HG03378 (cell line): ENCODE data around the gene GALR2.
A peak's percentile ranks its signal among the peaks of the same experiment; 100 is the strongest.
"Not testable (repeated sequence)": the region's sequence is repeated elsewhere in the genome, so short reads cannot be mapped to it uniquely, and the experiment has no call there.

Source experiments
- ATAC-seq: cut with Tn5 transposase; IDR thresholded peaks from one replicate; pipeline ENCODE4 v1.9.1; 2021; ENCODE audit warnings: mild to moderate bottlenecking, moderate library complexity; ENCODE audit not compliant: unreplicated experiment

GALR2 gene

DNA sequence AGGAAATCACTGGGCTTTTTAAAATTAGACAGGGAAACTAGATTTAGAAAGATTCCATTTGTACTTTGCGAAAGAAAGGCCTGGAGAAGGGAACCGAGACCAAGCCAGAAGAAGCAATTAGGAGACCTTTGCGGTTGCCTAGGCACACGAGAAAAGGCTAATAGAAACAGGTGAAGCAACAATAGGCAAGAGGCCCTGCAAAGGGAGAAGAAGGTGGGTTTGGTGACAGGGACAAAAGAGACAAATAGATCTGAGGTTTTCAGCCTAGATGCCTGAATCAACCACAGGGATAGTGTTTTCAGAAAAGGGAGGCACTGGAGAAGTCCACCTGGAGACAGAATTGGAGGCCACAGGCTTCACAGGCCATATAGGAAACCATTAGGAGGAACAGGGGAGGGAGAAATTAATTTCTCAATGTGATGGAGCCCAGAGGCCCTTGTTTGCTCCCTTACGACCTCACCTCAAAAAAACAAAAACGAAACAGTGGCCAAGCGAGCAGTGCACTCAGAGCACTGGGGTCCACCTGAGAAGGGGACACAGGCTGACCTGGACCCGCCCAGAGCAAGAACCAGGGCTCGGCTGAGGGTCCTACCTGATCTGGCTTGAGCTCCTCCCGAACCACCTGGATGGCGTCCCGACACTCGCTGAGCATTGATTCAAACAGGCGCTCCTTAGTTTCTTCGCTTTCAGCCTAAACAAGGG is 24.6 kb upstream of the GALR2 start:
- ATAC-seq, result no peak

DNA sequence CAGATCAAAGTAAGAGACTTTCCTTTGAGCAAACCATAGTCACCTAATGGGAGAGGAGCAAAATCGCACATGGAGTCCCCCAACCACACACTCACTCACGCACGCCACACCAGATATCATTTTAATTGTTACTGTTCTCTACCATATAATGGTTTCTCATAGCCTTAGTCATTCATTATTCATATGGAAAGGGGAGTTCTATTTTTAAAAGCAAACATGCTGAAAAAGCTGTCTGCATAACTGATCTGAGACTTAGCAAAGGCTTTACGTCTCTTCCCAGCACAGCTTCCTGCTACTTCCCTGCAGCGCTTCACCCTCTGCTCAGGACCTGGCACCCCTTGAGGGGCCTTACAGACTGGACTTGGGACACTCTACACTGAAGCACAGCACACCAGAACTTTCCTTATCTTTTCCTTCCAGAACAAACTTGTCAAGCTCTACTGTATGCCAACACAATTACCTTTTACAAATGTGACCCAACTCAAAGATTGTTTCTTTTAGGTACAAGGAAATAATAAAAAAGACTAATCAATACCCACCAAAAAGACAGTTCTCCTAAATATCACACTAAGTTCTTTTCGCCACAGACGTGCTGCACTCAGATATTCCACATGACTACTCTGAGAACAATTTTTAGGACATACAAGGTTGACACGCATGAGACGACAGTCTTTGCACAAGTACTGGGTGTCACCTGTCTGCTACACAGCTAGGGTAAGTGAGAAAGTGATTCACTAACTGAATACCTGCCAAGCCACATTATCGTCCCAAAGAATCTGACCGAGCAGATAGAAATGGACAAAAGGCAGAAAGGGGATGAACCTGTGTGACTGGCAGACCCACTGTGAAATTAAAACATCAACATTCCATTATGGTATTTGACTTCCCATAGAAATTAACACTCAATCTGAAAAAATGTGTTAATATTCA is 23.8 kb upstream of the GALR2 start:
- no peak for ATAC-seq

DNA sequence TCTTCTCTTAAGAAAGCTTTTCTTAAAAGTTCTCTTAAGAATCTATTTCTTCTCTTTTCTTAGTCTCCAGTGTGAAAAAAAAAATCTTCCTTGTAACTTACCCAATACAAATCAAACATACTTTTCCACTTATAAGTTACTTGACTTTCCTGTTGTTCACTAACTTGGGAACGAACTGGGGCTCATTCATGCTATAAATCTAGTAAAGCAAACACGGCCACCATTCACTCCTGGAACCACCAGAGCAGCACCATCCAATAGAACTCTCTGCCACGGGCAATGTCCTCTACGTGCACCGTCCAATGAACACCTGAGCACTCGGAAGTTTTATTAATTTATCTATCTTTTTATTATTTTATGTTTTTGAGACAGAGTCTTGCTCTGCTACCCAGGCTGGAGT is 23.0 kb upstream of the GALR2 start:
- ATAC-seq, result no peak

DNA sequence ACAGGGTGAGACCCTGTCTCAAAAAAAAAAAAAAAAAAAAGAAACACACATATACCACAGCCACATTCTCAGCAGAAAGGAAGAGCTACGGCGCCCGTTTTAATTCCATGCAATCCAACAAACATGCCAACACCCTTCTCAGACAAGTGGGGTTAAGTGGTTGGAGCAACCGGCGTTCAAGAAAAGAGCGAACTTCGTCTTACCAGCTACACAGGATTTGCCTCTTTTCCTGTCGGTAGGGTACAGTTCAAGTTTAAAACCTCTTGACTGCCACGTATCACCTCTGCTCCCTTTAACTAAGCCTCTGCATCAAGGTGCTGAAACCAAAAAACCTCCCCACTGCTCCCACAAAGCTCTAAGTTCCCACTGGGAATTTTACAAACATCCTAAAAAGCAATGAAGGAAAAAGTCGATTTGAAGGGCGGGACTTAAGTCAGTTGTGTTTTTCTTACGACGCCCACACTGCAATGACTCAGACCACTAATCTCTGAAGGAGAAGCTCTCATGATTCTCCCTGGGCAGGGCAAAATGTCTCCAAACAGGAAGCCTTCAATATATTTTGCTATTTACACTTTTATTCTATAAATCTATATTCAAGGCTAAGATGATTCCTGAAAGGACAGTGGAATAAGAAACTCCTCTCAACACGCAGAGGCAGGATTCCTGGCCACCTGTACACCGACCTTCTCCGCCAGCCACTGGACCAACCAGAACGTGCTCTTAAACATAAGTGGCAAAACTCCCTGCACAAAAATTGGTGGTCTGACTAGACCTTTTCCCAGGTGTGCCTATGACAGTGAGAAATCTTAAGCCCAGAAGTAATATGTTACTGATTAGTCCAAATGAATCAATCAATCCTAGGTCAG is 21.1 kb upstream of the GALR2 start:
- no peak for ATAC-seq

DNA sequence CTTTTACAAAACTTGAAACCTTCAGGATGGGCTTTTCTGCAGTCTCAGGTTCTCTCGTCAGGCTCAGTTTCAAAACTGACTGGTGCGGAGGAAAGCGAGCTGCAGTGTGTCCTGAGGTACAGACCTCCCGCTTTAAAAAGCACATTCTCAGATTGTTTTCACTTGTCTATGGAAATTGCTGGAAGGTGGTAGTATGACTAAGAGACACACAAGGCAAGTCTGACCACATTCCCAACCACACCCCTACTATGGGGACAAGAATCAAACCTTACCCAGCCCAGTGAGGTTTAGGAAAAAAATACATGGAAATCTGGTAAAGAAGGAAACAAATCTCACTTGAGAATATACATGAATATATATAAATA is 20.5 kb upstream of the GALR2 start:
- no peak for ATAC-seq

DNA sequence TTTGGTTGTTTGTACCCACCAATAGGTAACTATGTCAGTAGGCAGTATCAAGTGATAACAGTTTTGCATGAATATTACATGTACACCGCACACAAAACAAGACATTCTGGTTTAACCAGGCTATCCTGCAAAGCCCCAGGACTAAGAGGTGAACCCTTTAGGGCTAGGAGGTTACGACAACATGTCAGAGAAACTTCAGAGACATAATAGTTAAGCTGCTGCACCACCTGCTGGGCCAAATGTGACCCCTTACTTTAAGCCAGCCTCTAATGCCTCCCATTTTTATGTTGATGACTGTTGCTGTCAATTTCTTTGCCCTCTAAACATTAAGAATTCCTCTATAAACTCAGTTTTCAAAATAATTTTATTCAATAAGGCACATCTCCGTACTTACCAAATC is 17.7 kb upstream of the GALR2 start:
- no peak for ATAC-seq

DNA sequence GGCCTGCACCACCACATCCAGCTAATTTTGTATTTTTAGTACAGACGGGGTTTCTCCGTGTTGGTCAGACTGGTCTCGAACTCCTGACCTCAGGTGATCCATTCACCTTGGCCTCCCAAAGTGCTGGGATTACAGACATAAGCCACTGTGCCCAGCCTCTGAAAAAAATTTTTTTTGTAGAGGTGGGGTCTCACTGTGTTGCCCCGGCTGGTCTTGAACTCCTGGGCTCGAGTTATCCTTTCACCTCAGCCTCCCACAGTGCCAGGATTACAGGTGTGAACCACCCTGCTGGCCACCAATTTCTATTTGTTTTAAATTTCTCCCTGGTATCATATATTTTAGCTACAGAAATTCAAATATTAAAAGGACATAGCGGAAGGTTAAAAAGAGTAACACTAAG is 16.3 kb upstream of the GALR2 start:
- ATAC-seq, result not testable (repeated sequence)

DNA sequence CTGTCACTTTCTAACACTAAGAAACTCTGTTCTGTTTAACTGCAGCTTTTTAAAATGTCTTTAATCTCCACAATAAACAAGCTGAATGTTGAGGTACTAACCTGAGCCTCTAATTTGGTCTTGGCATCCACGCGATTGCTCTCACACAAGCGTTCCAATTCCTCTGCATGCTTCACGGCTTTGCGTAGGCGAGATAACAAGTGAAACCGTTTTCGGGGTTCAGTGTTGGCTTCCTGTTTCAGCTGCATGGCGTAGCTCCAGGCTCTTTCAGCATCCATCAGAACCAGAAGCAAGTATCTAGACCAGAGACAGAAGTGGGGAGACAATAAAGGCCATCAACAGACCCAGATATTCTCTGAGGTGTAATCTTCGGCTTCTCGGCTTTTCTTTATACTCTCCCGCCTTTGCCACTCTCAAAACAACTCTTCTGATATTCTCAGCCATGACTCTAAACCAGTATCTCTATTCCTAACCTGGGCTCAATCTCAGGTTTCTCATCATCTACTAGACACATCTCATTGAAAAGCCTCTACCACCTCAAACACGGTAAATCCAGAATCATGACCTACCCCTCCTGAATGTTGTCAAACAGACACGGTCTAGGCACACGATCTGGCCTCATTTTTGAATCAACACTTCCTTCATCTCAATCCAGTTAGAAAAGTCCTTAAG is 10.6 kb upstream of the GALR2 start:
- no peak for ATAC-seq

DNA sequence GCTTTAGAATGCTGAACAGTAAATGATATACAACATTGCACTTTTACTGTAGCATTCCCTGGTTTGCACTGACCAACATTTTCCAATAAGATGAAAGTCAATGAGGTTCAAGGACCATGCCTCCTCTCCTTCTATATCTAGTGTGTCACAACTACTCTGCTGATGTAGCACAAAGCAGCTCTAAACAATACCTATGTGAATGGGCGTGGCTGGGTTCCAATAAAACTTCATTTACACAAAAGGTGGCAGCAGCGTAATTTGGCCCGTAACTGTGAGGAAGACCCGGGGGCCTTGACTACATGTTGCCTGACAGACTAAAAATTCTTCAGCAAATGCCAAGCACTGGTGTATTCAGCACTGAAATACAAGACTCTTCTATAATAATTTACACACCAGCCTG is 8.8 kb upstream of the GALR2 start:
- ATAC-seq, result no peak

DNA sequence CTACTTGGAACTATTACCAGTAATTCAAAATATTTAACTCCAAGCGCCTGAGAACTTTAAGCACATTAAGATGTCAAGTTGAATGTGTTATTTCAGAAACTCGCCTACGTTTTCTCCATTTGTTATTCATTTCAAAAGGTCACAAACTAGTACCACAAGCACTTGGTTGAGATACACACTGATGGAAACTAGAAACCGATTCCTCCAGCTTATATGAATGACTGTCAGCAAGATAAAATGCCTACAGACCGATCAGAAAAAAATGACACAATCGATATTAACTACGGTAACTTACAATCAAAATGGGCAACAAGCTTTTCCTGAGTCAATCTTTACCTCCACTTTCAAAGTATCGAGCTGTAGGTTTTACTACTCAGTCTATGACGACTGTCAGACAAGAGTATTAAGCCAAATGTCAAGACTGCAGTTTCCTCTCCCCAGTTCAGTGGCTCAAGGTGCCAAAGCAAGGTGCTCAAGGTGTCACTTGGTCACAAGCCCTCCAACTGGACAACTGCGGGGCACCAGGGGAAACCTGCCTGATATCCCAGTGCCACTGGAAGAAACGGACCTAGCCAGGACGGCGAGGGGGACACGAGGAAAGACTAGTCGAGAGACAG is 2.9 kb upstream of the GALR2 start:
- no peak for ATAC-seq

DNA sequence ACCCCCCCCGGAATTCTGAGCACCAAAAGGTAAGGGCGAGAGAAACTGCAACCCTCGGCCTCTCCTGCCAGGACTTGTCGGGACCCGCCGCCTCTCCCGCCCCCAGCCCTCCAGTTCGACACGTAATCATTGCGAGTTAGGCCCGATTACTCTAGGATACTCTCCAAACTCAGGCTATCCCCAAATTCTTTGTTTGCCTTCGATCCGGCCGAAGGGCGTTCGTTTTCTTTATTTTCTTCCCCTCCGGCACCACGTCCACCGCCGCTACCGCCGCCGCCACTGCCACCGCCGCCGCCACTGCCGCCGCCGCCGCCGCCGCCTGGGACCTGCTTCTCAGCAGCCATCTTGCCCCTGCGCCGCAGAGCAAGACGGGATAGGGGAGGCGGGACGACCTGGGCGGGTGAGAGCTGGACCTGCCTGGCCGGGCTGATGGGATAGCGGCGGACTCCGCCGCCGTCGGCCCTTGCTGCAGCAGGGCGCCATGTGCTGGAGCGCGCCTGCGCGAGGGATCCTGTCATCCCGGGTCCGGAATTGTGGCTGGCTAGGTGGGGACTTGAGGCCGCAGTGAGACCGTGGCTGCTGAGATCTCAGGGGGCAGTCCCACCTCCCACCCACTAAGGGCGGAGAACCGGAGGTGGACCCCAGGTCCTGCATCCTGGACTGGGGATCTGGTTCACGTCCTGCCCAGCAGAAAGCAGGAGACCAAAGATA is 2.3 kb upstream of the GALR2 start, which contains the start of gene SRP68:
Gene SRP68 (minus strand): TSS at position 370 of the 711 bp plus-strand sequence. CDS start 26 bp downstream, at position 344.
- ATAC-seq, result peak; percentile 55

DNA sequence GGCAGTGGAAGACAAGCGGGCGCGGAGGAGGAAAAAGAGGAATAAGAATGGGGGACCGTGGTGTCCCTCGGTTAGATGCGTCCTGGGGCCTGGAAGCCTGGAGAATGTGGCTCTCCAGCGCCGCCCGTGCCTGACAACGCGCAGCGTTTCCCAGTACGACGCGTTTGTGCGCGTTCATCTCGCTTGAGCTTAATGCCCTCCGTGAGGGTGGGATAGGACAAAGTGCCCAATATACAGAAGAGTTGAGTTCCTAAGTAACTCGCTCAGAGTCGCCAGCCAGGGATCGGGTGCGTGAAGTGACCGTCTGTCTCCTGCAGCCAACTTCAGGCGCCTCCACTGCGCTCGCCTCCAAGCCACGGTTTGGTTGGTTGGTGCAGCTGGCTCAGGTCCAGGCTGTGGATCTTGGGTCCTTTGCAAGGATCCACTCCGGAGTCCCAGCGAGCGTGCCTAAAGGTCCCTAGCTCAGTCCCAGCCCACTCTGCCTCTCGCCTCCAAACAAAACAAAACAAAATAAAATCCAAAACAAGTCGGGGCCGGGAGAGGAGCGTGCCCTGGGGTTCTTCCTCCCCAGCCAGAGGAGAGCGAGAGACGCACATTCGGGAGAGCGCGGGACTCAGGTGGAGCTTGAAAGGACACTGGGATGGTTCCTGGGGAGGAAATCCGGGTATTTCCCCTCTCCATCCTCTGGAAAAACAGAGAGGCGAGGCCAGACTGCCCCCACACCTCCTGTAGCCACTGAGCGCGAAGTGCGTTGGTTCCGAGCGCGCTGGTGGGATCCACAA is 974 bp downstream of the GALR2 start:
- ATAC-seq, result no peak

DNA sequence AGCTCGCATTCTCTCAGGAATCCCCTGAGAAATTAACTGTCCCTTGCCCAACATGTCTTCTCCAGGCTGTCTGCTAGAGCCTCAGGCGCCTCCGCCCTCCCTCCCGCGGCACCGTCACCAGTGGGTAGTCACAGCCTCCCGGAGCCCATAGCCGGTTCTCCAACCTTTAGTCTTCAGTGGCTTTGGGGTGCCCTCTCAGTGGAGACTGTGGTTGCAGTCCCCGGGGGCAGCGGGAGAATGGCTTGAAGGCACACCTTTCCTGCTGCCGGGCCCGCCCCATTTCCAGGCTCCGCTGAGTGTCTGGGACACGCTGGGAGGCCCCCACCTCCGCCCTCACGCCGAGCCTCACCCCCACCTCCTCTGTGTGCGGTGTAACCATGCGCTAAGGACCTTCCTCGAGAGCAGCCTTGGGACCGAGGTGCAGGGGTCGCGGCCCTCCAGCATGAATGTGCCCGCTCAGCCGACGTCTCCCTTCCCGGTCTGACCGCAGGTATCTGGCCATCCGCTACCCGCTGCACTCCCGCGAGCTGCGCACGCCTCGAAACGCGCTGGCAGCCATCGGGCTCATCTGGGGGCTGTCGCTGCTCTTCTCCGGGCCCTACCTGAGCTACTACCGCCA is 1.7 kb downstream of the GALR2 start:
- ATAC-seq, result no peak

DNA sequence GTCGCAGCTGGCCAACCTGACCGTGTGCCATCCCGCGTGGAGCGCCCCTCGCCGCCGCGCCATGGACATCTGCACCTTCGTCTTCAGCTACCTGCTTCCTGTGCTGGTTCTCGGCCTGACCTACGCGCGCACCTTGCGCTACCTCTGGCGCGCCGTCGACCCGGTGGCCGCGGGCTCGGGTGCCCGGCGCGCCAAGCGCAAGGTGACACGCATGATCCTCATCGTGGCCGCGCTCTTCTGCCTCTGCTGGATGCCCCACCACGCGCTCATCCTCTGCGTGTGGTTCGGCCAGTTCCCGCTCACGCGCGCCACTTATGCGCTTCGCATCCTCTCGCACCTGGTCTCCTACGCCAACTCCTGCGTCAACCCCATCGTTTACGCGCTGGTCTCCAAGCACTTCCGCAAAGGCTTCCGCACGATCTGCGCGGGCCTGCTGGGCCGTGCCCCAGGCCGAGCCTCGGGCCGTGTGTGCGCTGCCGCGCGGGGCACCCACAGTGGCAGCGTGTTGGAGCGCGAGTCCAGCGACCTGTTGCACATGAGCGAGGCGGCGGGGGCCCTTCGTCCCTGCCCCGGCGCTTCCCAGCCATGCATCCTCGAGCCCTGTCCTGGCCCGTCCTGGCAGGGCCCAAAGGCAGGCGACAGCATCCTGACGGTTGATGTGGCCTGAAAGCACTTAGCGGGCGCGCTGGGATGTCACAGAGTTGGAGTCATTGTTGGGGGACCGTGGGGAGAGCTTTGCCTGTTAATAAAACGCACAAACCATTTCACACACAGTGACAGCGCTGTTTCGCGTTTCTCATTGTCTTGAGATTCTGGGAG is 2.4 kb downstream of the GALR2 start:
- no peak for ATAC-seq

DNA sequence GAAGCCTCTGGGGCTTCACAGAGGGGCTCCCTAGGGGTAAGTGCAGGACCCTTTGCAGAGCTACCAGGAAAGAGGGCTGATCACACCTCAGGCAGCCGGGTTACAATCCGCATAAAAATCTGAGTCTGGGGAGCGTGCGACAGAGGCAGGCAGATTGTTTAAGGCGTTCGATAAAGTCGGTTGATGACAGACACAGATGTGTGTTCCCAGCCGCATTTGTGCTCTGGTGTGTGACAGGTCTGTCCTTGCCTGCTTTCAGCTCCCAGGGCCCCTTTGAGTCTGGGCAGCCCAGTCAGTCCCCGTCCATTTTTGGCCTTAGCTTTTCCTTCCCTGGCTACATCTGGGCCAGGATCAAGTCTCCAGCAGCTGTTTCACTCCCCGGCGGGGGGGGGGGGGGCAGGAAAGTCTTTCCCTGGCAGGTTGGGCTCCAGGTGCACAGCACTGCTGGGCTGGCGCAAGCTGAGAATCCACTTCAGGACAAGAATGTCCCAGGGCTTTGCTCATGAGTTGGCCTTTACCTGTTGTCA is 3.1 kb downstream of the GALR2 start:
- ATAC-seq, result no peak

DNA sequence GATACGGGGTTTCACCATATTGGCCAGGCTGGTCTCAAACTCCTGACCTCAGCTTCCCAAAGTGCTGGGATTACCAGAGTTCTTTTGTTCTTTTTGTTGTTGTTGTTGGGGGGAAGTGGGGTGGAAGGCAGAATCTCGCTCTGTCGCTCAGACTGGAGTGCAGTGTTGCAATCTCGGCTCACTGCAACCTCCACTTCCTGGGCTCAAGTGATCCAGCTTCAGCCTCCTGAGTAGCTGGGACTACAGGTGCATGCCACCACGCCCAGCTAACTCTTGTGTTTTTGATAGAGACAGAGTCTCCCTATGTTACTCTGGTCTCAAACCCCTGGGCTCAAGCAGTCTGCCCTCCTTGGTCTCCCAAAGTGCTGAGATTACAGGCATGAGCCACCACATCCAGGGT is 3.8 kb downstream of the GALR2 start:
- ATAC-seq, result not testable (repeated sequence)

DNA sequence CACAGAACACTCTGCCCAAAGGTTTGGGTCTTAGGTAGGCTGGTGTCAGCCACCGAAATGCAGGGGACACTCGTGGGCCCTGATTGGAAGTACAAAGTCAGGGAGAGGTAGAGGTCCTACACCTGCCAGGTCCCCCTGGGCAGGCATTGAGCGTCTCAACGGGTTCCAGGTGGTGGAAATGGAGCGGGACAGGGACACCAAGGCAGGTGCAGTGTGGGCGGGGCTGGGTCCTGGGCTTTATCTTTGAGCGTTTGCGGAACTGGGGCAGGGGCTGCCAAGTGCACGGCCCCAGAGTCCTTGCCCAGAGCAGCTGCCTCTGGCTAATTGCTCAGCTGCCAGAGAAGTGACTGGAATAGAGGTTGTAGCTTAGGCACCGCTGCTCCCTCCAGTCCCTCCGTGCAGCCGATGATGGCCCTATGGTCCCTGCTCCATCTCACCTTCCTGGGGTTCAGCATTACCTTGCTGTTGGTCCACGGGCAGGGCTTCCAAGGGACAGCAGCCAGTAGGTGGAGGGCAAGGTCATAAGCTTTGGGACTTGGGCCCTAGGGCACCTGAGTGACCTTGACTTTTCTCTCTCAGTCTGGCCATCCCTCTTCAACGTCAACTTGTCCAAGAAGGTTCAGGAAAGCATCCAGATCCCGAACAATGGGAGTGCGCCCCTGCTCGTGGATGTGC is 4.4 kb downstream of the GALR2 start, which contains the start of gene ZACN:
Gene ZACN (plus strand): TSS at position 323 of the 675 bp plus-strand sequence. CDS start 83 bp downstream, at position 406.
- ATAC-seq, result no peak
